C4-2B (cell line): ENCODE data around the gene CHPF.

Experiments used
- ZFX ChIP-seq: fragments of 450-650 bp; IDR thresholded peaks from 2 replicates; pipeline ENCODE4 v1.6.1; 2017
- TF ChIP-seq, protein P1 (sequence below): fragments of 450-650 bp; conservative IDR thresholded peaks from 2 replicates; pipeline ENCODE4 v1.5.1; 2017; ENCODE audit warnings: mild to moderate bottlenecking

GRCh38 chr2:219545295-219545942, 1.8 kb upstream of the CHPF start:
- TF ChIP-seq, protein P1, sequence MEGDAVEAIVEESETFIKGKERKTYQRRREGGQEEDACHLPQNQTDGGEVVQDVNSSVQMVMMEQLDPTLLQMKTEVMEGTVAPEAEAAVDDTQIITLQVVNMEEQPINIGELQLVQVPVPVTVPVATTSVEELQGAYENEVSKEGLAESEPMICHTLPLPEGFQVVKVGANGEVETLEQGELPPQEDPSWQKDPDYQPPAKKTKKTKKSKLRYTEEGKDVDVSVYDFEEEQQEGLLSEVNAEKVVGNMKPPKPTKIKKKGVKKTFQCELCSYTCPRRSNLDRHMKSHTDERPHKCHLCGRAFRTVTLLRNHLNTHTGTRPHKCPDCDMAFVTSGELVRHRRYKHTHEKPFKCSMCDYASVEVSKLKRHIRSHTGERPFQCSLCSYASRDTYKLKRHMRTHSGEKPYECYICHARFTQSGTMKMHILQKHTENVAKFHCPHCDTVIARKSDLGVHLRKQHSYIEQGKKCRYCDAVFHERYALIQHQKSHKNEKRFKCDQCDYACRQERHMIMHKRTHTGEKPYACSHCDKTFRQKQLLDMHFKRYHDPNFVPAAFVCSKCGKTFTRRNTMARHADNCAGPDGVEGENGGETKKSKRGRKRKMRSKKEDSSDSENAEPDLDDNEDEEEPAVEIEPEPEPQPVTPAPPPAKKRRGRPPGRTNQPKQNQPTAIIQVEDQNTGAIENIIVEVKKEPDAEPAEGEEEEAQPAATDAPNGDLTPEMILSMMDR: no peak
- TF ChIP-seq ZFX: no peak
